GM19328 (cell line): ENCODE data around the gene OR5M8.

ENCODE experiments used
- ATAC-seq: cut with Tn5 transposase; IDR thresholded peaks from one replicate; pipeline ENCODE4 v1.9.1; 2021; ENCODE audit warnings: mild to moderate bottlenecking, moderate library complexity; ENCODE audit not compliant: unreplicated experiment

Gene OR5M8

DNA sequence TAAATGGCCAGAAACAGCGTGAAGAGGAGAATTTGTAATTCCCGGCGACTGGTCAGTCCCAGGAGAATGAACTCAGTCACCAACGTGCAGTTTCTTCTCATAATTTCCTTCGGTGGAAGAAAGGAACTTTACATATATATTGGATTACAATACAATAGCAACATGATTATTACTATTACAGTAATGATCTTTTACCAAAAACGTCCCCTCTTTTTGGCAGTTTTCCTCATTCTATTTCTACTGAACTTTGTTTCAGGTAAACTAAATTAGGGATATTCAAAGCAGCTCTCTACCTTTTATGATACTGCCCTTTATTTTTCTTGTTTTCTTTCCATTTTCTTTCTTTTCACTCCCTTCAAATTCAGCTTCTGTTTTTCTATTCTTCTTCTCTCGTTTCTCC lies at the start of gene OR5M8:
TSS of gene OR5M8 (minus strand) at position 101 of the 400 bp plus-strand sequence. CDS start at position 101, 0 bp downstream.
- ATAC-seq, result no peak

DNA sequence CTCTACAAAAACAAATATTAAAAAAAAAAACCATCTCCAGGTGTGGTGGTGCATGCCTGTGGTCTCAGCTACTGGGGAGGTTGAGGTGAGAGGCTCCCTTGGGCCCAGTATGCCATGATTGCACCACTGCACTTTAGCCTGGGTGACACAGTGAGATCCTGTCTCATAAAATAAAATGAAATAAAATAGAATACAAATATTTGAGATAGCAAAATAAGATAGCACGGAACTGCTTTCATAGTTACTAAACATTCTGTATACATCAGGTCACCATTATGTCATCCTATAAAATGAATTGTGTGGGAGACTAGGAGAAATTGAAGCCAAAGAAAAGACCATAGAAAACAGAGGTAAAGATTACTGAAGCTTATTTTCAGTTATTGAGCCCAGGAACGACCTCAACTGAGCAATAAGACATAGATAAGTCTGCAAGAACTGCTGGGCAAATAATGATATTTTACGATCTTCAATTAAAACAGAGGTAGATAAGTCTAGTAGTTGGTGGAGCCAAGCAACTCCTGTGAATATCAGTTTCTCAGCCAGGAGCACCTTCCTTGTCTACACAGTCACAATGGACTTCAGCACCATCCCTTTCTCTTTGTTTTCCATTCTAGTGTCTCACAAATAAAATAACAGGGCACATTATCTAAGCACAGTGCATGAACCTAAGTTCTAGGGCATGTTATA lies 42.0 kb upstream of the OR5M8 start:
- ATAC-seq, result no peak

DNA sequence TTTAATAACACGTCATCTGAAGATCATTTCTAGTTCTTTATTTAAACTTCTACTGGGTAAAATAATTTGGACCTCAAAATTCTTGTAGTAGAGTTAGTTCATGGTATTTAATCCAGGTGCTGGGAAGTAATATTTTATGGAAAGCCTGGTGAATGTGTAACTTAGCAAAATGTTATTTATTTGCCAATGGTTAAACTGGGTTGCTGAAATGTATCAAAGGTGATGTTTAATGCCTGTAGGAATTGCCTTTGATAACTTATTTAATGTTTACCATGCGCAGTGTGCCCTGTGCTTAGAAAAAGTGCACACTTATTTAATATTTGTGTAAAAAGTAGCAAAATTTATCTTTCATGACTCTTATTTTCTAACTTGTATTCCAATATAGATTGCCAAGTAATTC lies 40.7 kb upstream of the OR5M8 start:
- ATAC-seq, result no peak

DNA sequence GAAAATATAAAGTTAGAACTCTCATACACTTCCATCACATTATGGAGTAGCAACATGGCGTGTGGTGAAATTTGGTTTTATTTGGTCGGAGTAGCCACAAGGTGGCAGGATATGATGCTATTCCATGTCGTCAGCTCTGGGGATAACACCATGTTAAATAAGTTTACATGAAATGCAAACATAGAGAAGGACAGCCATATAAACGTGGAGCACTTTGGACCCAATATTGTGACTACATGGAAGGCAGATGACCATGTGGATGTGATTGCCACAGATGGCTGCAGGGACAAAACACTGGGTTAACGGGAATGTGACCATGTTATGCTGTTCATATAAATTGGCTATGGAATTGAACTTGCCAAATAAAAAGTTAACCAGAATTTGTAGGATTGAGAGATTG lies 30.8 kb upstream of the OR5M8 start:
- ATAC-seq, result no peak

DNA sequence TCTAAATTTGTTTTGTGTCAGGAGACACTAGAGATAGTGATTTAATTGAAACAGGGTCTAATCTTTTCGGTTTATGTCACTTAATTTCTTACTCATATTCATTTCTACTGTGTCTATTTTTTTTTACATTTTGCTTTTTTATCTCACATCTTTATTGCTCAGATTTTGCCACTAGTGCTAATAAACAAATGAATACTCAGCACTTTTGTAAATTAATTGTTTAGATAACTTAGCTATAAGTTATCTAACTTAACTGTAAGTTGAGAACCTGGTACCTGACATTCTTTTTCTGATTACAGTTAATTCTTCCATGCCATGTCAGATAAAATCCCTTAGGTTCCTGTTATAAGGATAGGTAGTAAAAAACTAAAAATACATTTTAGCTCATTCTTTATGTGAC lies 22.1 kb upstream of the OR5M8 start:
- no peak for ATAC-seq

DNA sequence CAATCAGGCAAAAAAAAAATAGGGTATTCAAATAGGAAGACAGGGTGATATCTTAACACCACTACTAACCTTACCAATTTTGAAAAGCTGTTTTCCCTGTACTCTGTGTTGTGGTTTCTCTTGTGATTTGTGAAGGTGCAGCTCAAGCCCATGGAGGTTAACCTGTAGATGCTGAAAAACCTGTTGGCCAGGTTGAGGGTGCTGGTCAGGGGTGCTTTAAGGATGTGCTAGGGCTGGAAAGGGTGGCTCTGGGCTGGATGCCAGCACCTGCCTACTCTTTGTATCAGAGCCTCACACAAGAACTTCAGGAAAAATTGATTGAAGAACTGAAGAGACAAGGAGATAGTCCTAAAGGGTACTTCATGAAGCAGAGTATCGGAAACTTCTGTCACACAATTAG lies 18.3 kb upstream of the OR5M8 start:
- no peak for ATAC-seq

DNA sequence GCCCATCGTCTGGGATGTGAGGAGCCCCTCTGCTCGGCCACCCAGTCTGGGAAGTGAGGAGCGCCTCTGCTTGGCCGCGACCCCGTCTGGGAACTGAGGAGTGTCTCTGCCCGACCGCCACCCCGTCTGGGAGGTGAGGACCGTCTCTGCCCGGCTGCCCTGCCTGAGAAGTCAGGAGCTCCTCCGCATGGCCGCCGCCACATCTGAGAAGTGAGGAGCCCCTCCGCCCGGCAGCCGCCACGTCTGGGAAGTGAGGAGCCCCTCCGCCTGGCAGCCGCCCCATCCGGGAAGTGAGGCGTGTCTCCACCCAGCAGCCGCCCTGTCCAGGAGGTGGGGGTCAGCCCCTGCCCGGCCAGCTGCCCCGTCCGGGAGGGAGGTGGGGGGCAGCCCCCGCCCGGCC lies 5.8 kb upstream of the OR5M8 start:
- no peak for ATAC-seq

DNA sequence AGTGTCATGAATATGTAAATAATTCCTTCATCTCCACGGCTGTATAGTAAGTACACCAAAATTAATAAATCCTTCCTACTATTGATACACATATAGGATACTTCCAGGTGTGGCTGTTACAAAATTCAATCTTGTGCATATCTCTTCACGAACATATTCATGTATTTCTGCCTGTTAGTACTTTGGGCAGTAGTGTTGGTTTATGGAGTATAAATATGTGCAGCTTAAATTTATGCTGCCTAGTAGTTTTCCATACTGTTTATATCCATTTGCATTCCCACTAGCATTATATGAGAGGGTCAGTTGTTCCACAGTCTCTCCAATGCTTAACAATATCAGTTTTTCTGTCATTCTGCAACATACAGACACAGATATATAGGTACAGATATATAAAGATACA lies 3.9 kb upstream of the OR5M8 start:
- no peak for ATAC-seq

DNA sequence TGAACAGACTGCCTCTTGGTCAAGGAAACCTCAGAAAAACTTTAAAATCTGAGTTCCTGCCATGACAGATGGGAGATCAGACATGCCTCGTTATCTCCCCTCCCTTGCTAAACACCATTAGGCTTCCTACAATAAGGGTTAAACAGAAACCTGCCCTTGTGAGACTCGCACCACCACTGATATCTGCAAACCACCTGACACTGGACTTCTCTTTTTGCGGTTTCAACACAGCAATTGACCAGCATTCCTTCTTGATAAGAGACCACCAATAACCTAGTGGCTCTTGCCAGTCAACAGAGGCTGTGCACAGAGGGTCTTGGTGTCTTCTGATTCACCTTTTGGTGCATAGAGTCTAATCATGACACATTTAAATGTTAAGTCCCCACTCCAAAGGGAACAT lies 4.4 kb downstream of the OR5M8 start:
- ATAC-seq, result no peak

DNA sequence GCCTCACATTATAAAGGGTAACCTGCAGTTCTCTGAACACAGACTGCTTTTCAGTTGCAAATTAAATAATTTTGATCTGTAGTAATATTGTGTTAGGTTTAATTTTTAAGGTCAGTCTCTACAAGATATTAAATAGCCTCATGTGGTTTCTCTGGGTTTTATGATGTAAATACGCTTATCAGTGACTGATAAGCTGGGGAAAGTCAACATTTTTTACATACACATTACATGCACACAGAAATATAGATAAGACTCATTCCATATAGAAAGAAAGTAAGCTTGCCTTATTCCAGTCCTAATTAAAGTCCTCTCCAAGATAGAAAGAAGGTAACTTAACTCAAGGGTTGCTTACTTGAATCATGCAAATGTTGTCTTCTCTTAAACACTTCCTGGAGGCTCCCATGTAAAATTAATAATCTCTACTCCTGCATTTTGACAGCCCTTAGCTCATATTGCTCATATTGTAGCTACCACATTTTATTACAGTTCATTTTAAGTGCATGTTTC lies 16.4 kb downstream of the OR5M8 start:
- ATAC-seq, result no peak

DNA sequence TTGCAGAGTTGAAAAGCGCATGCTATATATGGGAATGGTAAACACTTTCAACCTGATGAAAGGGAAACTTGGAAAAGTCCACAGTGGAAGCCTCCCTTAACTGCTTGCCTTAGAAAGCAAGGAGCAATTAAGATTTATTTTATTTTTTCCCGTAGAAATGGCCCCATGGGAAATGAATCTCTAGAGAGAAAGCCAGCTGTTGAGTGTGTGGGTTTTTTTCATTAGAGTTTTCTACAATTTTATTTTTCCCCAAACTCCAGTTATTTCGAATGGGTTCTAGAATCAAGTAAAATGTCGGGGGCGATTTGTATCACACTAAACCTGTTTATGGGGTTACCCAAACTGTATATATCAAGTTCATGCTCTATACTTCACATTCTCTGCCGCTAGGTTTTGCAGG lies 17.9 kb downstream of the OR5M8 start, which contains the start of gene OR5M3:
TSS of gene OR5M3 (minus strand) at position 101 of the 400 bp plus-strand sequence. CDS start 2,855 bp downstream, outside the sequence.
- ATAC-seq, result no peak

DNA sequence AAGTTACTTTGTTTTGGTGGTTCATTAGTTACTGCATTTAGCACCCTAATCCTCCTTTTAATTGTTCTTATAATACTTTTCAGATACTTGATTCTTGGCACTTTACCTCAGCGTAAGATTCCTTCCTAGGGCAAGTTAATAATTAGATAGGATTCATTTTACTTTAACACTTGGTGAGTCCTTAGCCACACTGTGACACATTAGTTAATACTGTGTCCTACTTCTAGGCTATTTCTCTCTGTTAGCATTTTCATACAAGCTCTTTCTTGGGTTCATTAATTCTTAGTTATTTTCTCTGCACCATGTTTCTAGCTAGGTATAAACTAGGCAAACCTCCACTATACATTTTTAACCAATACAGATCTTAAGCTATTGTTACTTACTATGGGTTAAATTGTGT lies 34.1 kb downstream of the OR5M8 start:
- ATAC-seq, result no peak

DNA sequence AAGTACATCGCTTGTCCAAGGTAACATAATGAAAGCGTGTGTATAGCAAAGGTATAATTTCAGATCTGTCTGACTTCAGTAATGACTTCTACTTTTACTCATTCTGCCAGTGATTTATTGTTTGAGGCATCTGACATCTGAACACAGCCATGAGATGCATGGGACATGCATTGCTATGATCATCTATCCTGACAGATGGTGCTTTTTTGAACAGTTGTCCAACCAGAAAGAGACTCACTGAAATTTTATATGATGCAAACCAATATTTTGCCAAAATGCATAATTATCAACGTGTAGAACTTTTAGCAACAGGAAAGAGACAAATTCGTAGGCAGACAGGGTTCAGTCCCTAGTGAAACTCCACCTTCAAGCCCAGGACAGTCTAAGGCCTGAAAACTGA lies 37.6 kb downstream of the OR5M8 start:
- ATAC-seq, result no peak
